Psoas muscle (tissue), 8 donors: ENCODE results near the gene ANXA4. TPM values are rescaled to one million over a fixed set of nuclear protein-coding genes. Genes with fewer than 3 reads are reported as not detected.

Experiments used
- ATAC-seq, 4 donors: fragments of 200-7000 bp; cut with Tn5 transposase; one replicate each; pipeline ENCODE4 v1.9.1; 2020; ENCODE audit warnings: moderate library complexity in 3 of 4, mild to moderate bottlenecking in 2 of 4
- DNase-seq, 2 donors: peaks; one replicate each; pipeline ENCODE4 v3.0.0-alpha.2; 2020
- H3K27ac ChIP-seq: fragments of 200-600 bp; one replicate; pipeline ENCODE4 v1.8.0; 2022
- H3K27me3 ChIP-seq, 3 donors: fragments of 200-600 bp in 1 of 3; one replicate each; pipeline versions ENCODE4 v1.6.1 to v1.8.0; 2013 to 2022; ENCODE audit warnings: low read length in 2 of 3, mild to moderate bottlenecking in 2 of 3, moderate library complexity in 1 of 3; ENCODE audit not compliant: insufficient read depth in 3 of 3
- H3K36me3 ChIP-seq, 2 donors: fragments of 200-600 bp in 1 of 2; one replicate each; pipeline versions ENCODE4 v1.6.1 to v1.8.0; 2013 to 2022; ENCODE audit warnings: low read depth in 1 of 2, mild to moderate bottlenecking in 1 of 2, moderate library complexity in 1 of 2; ENCODE audit not compliant: insufficient read depth in 1 of 2
- H3K4me1 ChIP-seq: fragments of 200-600 bp; one replicate; pipeline ENCODE4 v1.8.0; 2022
- H3K4me3 ChIP-seq: fragments of 200-600 bp; one replicate; pipeline ENCODE4 v1.8.0; 2022; ENCODE audit warnings: mild to moderate bottlenecking
- H3K9me3 ChIP-seq: fragments of 200-600 bp; one replicate; pipeline ENCODE4 v1.8.0; 2022
- WGBS, 3 donors: extraction: QIAGEN DNeasy Blood & Tissue Kit; methylation state at CpG; one replicate each; pipeline versions ENCODE4 v1.1.6 to v1.1.7; 2013; 5-methylcytosine and 5-hydroxymethylcytosine counted together
- intact Hi-C, 2 donors: fragments of 100-400 bp; cut with DNase I; formaldehyde crosslinking; loops; one replicate each; pipeline versions ENCODE4 v1.11.0 to v1.14.2; 2022
- polyA plus RNA-seq, 3 donors: library from polyadenylated mRNA; stranded (reverse); fragments of 200-250 nt; gene quantifications; one replicate each; pipeline ENCODE4 v1.2.3, GENCODE V29; 2013
- total RNA-seq, 4 donors: library from RNA; stranded (reverse); fragmentation: NEBNext Ultra II Directional in 2 of 4; extraction: Animal tissue kit (Norgen Biotek cat#: 25700) in 2 of 4; gene quantifications; one replicate each; pipeline versions ENCODE4 v1.2.1 to v1.2.4, GENCODE V29; 2021 to 2023
- TF ChIP-seq, protein P1 (sequence below): fragments of 200-600 bp; IDR thresholded peaks from one replicate; pipeline ENCODE4 v1.8.0; 2022; ENCODE audit warnings: antibody characterized with exemption
- donor health status: healthy with polysubstance abuse.
- donor health status: DM: no; HTN: no; CAD: no; lungs with moderate emphysema.
- donor health status: Bipolar disorder and iron deficiency.
- donor health status: healthy.
- donor health status: DM: yes; HTN: yes; CAD: no.
- donor health status: DM: no; HTN: no; CAD: no.
- donor health status: DM: no; HTN: no; CAD: no.
- donor health status: DM: yes; HTN: yes; CAD: no.

Gene ANXA4
- total and polyA plus RNA-seq, 7 donors, result 13.2 to 29.0 (median 19.4) TPM

DNA sequence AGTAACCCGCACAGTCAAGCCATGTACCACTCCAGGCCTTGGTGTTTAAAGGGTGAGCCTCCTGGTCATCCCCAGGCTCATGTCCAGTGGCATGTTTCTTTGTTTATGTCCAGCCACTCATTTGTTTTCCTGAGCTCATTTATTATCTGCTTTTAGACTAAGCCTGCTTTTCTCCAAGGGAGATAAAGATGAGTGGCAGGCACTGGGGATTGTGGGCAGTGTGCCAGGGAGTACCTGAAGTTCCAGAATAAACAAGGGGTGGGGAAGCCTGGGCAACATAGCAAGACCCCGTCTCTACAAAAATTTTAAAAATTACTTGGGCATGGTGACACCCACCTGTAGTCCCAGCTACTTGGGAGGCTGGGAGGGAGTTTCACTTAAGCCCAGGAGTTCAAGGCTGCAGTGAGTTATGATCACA lies 1.9 kb downstream of the ANXA4 start:
- Histone ChIP-seq H3K4me3 (no peak overlapping the region), H3K9me3 (no peaks in the 10 kb centered on the region), H3K36me3 (no peaks in the 10 kb centered on the region), H3K27ac (no peak overlapping the region), H3K4me1 (peaks cover 11% of the 10 kb centered on the region), H3K27me3 (no peaks in the 10 kb centered on the region)
- no peak for DNase-seq
- WGBS, 3 donors, result 87 to 91% (median 88%) methylated on average over 2 of the region's 2 CpGs
- no peak for ATAC-seq
- intact Hi-C loops, result loop anchor here (5.0 kb wide), 2 partner anchors 33 to 68 kb away; no protein-coding TSS in a partner anchor
- TF ChIP-seq, protein P1, sequence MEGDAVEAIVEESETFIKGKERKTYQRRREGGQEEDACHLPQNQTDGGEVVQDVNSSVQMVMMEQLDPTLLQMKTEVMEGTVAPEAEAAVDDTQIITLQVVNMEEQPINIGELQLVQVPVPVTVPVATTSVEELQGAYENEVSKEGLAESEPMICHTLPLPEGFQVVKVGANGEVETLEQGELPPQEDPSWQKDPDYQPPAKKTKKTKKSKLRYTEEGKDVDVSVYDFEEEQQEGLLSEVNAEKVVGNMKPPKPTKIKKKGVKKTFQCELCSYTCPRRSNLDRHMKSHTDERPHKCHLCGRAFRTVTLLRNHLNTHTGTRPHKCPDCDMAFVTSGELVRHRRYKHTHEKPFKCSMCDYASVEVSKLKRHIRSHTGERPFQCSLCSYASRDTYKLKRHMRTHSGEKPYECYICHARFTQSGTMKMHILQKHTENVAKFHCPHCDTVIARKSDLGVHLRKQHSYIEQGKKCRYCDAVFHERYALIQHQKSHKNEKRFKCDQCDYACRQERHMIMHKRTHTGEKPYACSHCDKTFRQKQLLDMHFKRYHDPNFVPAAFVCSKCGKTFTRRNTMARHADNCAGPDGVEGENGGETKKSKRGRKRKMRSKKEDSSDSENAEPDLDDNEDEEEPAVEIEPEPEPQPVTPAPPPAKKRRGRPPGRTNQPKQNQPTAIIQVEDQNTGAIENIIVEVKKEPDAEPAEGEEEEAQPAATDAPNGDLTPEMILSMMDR, result no peak

DNA sequence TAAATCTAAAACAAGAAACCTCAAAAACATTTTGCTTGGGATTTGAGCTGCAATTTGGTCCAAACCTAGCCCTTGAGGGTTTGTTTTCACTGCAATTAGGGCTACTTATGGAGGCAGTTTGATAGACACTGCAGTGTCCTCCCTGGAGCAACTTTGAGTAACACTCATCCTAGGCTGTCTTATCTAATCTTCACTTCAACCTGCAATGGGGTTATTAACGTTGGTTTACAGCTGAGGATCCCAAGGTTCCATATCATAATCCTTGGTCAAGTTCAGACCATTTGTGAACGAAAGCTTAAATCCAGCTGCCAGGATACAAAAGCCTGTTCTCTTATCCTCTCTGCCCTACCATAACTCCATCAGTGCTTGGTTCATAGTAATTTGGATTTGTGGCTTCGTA lies 2.5 kb downstream of the ANXA4 start:
- intact Hi-C loops, result loop anchor here (5.0 kb wide), 2 partner anchors 33 to 68 kb away; no protein-coding TSS in a partner anchor
- Histone ChIP-seq H3K4me3 (no peak overlapping the region), H3K4me1 (peaks cover 11% of the 10 kb centered on the region), H3K27ac (no peak overlapping the region), H3K27me3 (no peaks in the 10 kb centered on the region), H3K9me3 (no peaks in the 10 kb centered on the region), H3K36me3 (no peaks in the 10 kb centered on the region)
- 71 to 76% (median 75%) methylated on average over 3 of the region's 3 CpGs for WGBS, 3 donors
- DNase-seq (no peak), ATAC-seq (no peak)
- TF ChIP-seq, protein P1, result no peak

DNA sequence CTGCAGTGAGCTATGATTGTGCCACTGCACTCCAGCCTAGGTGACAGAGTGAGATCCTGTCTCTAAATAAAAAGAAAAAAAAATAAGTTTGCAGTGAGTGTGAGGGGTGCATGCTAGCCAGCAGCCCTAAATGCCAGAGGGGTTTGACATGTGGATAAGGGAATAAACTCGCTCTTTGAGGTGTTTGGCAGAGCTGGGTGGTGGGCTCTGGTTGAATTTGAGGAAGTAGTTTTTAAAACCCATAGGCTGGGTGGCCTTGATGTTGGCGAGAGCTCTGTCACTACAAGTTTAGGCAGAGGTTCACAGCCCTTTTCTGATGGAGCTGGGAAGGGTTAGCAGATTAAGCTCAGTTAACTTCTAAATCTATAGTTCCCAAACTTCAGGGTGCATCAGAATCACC lies 3.1 kb downstream of the ANXA4 start:
- Histone ChIP-seq H3K36me3 (no peaks in the 10 kb centered on the region), H3K4me1 (peaks cover 11% of the 10 kb centered on the region), H3K4me3 (no peak overlapping the region), H3K27ac (no peak overlapping the region), H3K9me3 (no peaks in the 10 kb centered on the region), H3K27me3 (no peaks in the 10 kb centered on the region)
- intact Hi-C loops, result no loop called here
- DNase-seq (no peak), ATAC-seq (no peak)
- TF ChIP-seq, protein P1, result no peak
- 94 to 98% (median 95%) methylated on average over 2 of the region's 2 CpGs for WGBS, 3 donors

DNA sequence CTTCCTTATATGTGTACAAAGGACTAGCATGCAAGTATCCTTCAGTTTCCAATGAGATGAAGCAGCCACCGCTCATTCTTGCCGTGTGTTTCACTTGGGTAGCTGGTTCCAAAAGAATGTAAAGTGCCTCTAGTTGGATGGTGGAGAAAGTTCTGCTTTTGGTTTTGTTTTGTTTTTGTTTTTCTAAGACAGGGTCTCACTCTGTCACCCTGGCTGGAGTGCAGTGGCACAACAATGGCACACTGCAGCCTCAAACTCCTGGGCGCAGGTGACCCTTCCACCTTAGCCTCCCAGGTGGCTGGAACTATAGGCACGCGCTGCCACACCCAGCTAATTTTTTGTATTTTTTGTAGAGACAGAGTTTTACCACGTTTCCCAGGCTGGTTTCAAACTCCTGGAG lies 8.3 kb downstream of the ANXA4 start:
- intact Hi-C loops, result no loop called here
- no peak overlapping the region for H3K4me3 ChIP-seq
- no peaks in the 10 kb centered on the region for H3K36me3 ChIP-seq
- H3K4me1 ChIP-seq, result no peaks in the 10 kb centered on the region
- 83 to 87% (median 85%) methylated on average over 6 of the region's 6 CpGs for WGBS, 3 donors
- DNase-seq, result no peak
- TF ChIP-seq, protein P1, result no peak
- no peak overlapping the region for H3K27ac ChIP-seq
- H3K27me3 ChIP-seq, result no peaks in the 10 kb centered on the region
- H3K9me3 ChIP-seq, result no peaks in the 10 kb centered on the region
- no peak for ATAC-seq

DNA sequence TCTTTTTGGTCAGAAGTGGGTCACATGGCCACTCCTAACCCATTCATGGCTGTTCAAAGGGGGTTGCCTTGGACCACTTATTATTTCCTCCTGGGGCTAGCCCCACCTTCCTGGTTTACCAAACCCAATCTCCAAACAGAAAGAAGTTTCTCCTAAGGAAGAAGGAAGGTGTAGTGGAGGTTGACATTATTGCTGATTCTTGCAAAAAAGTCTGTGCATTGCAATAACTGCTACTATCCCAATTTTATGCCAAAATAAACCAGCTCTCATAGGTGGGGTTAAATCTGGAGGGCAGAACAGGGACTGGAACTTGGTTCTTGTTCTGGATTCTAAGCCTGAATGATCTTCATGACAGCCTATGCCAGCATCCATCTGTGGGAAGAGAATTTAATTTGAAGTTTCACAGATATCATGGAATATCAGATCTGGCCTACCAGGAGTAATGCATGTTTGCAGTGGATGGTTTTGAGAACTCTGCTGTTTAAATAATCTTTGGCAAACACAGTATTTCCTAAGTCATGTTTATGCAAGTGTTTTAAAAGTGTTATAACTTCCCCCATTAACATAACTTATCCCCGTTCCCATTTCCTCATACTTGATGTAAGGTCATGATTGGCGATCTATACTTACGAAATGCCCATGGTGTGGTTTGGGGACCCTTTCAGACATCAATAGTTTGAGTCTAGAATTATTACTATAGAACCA lies 11.9 kb downstream of the ANXA4 start:
- no peak for DNase-seq
- H3K27ac ChIP-seq, result no peak overlapping the region
- peaks cover 0 to 14% of the 10 kb centered on the region in 2 donors for H3K36me3 ChIP-seq
- H3K4me1 ChIP-seq, result no peaks in the 10 kb centered on the region
- no peak overlapping the region for H3K4me3 ChIP-seq
- intact Hi-C loops, result no loop called here
- no peaks in the 10 kb centered on the region for H3K9me3 ChIP-seq
- WGBS, 3 donors, result 87 to 95% (median 94%) methylated on average over 3 of the region's 3 CpGs
- ATAC-seq, result no peak
- no peaks in the 10 kb centered on the region for H3K27me3 ChIP-seq
- TF ChIP-seq, protein P1, result no peak
